ENCODE measurements around the gene CPVL. TPM values are rescaled to one million over a fixed set of nuclear protein-coding genes. Genes with fewer than 3 reads are reported as not detected.

Gene CPVL
- 10 to 100 TPM; 19.7 to 58.9 (median 27.1) TPM for polyA plus RNA-seq (ENCODE audit: insufficient read length in 10 of 10)
- long read RNA-seq, donor 1, transcript CPVL-201 (13 exons, 2,091 nt), result major isoform, 7 of 8 reads
- long read RNA-seq, donor 1, partial matches to known transcripts, result 0 of 8 reads
- long read RNA-seq, donor 1, other reads (novel, unspliced or antisense), result 0 of 8 reads
- long read RNA-seq, donor 2, transcript CPVL-201 (13 exons, 2,091 nt), result major isoform, 6 of 7 reads
- long read RNA-seq, donor 2, partial matches to known transcripts, result 0 of 7 reads
- long read RNA-seq, donor 2, other reads (novel, unspliced or antisense), result 0 of 7 reads
- long read RNA-seq, donor 3, result 0 reads
- long read RNA-seq, donor 4, transcript CPVL-201 (13 exons, 2,091 nt), result major isoform, 8 of 9 reads
- long read RNA-seq, donor 4, partial matches to known transcripts, result 0 of 9 reads
- long read RNA-seq, donor 4, other reads (novel, unspliced or antisense), result 0 of 9 reads
- long read RNA-seq, donor 5, partial matches to known transcripts, result 0 of 4 reads
- long read RNA-seq, donor 5, other reads (novel, unspliced or antisense), result 0 of 4 reads
- long read RNA-seq, donor 6, transcript CPVL-201 (13 exons, 2,091 nt), result major isoform, 16 of 19 reads
- long read RNA-seq, donor 6, partial matches to known transcripts, result 0 of 19 reads
- long read RNA-seq, donor 6, other reads (novel, unspliced or antisense), result 0 of 19 reads
- long read RNA-seq, donor 7, partial matches to known transcripts, result 0 of 4 reads
- long read RNA-seq, donor 7, other reads (novel, unspliced or antisense), result 0 of 4 reads
- long read RNA-seq, donor 8, transcript CPVL-201 (13 exons, 2,091 nt), result major isoform, 6 of 6 reads
- long read RNA-seq, donor 8, partial matches to known transcripts, result 0 of 6 reads
- long read RNA-seq, donor 8, other reads (novel, unspliced or antisense), result 0 of 6 reads
- long read RNA-seq, donor 9, partial matches to known transcripts, result 0 of 1 reads
- long read RNA-seq, donor 9, other reads (novel, unspliced or antisense), result 0 of 1 reads

DNA sequence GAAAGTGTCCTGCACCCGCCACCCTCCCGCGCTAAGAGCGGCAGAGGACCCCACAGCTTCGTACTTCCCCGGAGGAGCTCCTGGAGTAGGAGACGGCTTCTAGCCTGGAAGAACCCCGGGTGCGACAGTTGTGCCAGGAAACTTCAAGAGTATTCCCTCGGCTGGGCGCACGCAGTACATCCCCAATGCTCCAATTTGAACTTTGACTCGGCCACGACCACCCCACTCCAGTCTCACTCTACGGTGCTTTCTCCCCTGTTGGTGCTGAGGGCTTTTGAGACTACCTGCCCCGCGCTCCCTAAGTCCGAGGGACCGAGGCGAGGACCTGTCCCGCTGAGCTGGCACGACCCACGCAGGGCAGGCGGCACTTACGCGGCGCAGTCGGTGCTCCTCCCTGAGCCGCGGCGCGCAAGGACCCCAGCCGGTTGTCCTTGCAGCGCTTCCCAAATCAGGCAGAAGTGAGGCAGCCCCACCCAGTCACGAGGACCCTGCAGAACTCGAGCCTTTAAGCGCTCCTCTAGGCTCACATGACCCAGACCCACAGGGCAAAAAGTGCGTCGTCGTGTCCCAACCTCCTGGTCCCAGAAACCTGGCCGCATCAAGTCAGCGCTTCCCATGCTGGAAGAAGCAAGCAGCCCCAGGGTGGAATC, at the start of gene CPVL:
CPVL (minus strand) TSS at position 481 of the 650 bp plus-strand sequence. CDS start 25,476 bp downstream, outside the sequence.
- DNase-seq, result peak; percentile 41 to 71 (median 47)

DNA sequence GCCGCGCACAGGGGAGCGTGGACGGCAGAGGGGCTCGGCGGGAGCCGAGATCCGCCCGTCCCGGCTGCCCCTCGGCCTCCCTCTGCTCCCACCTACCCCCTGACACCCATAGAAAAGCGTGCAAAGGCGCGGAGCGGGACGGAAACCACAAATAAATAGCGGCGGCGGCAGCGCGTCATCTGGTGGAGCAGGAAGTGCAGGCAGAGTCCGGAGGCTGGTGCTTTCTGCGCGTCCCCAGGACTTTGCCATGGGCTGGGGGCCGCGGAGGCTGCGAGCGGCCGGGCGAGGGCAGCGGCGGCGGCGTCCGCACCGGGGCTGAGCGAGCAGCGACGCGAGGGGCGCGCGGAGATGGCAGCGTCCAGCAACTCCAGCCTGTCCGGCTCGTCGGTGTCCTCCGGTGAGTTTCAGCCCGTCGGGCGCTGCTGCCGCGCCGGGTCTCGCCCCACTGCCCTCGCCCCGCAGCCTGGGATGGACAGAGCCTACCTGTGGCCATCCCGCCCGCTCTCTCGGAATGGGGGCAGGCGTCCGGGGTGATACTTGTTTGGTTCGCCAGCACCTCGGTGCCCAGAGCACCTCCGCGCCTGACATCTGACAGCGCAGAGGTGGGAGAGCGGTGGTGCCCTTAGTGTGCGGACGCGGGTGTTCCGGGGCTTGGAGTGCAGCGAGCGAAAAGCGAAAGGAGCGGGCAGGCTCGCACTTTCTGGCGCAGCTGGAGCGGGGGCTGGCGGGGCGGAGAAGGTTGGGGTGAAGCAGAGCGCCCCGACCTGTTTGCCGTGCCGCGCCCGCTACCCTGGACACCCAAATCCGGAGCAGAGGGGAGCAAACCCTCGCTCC, 48.5 kb upstream of the CPVL start, which contains the start of gene CHN2:
CHN2 (plus strand) TSS at position 182 of the 834 bp plus-strand sequence.
- peak; percentile 12 to 84 (median 55) for DNase-seq

DNA sequence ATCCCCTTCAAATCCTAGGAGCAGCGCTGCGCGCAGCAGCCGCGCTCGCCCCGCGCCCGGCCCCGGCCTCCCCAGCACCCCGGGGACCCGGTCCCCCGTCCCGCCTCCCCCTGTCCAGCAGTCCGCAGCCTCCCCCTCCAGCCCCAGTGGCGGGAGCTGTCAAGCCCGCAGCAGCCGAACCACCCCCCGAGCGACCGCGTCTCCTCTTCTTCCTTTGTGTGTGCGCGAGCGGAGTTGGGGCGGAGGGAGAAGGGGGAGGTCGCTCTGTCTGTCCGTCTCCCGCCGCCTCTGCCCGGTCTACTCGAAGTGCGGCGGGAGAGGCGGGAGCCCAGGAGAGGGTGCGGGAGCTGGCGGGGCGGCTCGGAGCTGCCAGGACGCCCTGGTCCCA, 47.9 kb upstream of the CPVL start:
- peak in 1 of 3 donors; percentile 70 for DNase-seq

- peak in 1 of 3 donors; percentile 36 for DNase-seq
Observed at GRCh38 chr7:29193316-29194205, 47.2 kb upstream of the CPVL start.

DNA sequence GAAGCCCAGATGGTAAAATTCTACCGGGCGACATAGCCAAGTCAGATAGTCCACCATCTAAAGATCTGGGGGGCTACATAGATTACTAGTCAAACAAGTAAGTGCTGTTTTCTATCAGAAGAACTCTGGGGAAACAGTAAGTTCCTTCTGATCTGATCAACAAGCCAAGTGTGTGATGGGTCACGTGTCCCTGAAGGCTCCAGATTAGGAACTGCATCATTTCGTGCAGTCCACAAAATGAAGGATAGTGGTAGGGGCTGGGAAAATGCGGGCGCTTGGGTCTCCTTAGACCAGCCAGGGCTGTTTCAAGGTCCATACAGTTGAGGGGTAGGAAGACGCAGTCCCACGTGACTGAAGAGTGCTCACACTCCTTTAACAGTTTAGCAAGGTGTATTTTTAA, 46.5 kb upstream of the CPVL start:
- DNase-seq, result no peak

DNA sequence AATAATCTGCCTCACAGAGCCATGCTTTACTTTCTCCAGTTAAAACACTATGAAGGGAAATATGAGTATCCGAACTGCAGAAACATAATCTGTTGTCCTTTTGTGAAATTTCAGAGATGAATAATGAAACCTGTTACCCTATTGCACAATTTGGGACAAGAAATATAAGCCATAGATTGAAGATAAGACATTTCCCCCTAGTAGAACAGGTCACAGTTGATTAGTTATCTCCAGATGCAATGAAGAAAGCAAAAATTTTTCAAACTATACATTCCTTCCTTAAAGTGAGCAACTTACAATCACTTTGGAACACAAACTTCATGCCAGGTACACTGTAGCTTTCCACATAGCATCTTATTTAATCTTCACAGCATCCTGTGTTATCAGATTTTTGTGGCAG, 46.0 kb upstream of the CPVL start:
- no peak for DNase-seq

GRCh38 chr7:29190349-29191045, 44.2 kb upstream of the CPVL start:
- DNase-seq, result no peak

DNA sequence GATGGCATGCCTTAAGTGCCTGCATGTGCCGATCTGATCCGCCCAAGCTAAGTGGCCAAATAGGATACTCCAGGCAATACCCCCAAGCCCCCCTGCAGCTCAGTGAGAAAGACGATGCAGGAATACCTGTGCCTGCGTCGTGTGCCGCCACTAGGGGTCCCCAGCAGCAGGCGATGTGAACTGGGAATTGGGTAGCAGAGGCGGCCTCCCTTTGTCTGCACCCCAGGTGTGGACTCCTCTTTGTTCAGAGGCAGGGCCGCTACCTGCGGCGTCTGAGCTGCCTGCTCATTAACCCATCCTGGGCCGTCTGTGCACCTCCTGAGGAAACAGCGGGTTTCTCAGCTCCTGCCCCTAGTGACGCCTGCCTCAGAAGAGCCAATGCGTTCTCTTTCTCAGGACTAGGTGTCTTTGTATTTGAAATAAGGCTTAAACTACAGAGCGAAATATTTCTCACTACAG, 43.4 kb upstream of the CPVL start:
- DNase-seq, result peak; percentile 34 to 71 (median 49)

- DNase-seq, result no peak
Observed at GRCh38 chr7:29185613-29186012, 39.3 kb upstream of the CPVL start.

GRCh38 chr7:29184599-29184998, 38.3 kb upstream of the CPVL start:
- no peak for DNase-seq

DNA sequence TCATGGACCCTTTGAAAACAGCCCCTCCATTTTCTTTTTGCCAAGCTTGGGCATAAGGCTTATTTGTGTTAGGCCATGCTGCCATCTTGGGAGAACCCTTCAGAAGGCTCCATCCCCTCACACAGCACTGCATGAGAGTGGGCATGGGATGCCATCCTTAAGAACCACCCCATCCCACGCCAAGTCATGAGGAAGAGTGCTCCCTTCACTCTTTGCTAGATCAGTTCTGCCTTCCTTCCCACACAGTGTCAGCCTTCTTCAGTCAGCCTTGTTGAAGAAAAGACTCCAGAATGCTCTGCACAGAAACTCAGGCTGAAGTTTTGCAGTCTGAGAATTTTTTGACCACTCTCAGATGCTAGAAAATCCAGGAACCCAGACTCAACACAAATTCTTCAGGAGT, 32.8 kb upstream of the CPVL start:
- no peak for DNase-seq

DNA sequence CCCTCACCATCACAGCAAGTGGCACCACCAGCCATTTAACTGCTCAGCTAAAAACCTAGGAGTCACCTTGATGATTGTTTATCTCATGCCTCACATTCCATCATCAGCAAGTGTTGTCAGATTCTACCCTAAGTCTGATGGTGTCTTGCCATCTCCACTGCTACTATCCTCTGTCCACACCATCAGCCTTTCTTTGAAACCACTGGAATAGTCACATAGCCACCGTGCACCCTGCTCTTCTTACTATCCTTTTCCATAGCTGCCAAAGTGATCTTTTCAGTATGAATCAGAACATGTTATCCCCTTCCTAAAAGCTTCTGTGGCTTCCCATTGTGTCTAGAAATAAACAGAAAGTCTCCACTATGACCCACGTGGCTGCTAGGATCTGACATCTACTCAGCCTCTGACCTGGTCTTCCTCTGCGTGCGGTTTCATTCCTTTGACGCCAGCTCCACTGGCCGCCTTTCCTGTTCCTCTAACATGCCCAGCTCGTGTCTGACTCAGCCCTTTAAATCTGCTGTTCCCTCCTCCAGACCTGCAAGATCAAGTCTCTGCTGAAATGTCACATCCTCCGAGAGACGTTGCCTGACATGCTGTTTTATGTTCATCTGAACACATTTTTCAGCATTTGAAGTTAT, 31.7 kb upstream of the CPVL start:
- peak in 2 of 3 donors; percentile 14 to 46 for DNase-seq

GRCh38 chr7:29173458-29173857, 27.1 kb upstream of the CPVL start:
- no peak for DNase-seq

DNA sequence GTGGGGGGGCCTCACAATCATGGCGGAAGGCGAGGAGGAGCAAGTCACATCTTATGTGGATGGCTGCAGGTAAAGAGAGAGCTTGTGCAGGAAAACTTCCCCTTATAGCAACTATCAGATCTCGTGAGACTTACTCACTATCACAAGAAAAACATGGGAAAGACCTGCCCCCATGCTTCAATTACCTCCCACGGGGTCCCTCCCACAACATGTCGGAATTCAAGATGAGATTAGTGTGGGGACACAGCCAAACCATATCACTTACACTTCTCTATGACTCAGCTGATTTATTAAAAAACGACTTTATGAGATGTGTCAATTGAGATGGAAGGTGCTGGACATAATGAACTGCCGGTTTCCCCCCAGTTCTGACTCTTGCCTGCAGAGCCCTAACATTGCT, 24.4 kb upstream of the CPVL start:
- DNase-seq, result no peak

GRCh38 chr7:29167721-29168120, 21.4 kb upstream of the CPVL start:
- no peak for DNase-seq

DNA sequence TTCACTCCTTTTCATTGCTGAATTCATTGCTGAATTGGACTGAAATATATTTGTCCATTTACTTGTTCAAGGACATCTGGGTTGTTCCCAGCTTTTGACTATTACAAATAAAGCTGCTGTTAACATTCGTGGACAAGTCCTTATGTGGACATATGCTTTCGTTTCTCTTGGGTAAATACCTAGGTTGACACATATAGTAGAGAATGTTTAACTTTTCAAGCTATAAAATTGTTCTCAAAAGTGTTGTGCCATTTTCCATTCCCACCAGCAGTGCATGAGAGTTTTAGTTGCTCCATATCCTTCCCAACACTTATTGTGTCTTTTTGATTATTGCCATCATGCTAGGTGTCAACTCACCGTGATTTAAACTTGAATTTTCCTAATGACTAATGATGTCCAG, 17.5 kb upstream of the CPVL start:
- DNase-seq, result no peak

GRCh38 chr7:29162577-29162976, 16.2 kb upstream of the CPVL start:
- DNase-seq, result no peak

DNA sequence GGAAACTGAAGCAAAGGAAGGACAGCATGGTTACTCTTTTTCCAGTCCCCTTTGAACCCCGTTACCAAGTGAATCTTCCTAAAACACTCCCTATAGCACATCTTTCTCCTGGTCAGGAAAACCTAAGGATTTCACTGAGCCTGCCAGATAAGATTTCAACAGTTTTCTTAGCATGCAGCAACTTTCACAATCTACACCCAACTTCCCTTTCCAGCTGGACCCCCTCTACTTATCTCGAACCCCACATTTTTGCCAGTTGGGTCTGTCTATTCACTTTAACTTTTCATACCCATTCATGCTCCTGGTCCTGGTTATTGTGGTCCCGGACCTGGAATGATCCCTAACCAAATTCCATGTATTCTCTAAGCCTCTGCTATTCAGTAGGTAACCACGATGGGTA, 14.9 kb upstream of the CPVL start:
- no peak for DNase-seq

- no peak for DNase-seq
Observed at GRCh38 chr7:29160080-29160479, 13.7 kb upstream of the CPVL start.
